Central memory CD8-positive, alpha-beta T cell (primary cell): ENCODE data around the gene NEU2.
"Not testable (repeated sequence)": the region's sequence is repeated elsewhere in the genome, so short reads cannot be mapped to it uniquely, and the experiment has no call there.

Source experiments
- ATAC-seq: fragments of 150-1000 bp; cut with Tn5 transposase; replicated peaks from 2 replicates; pipeline ENCODE4 v1.10.0; 2022; ENCODE audit warnings: mild to moderate bottlenecking, moderate FRiP score, moderate number of reproducible peaks; ENCODE audit not compliant: poor library complexity, severe bottlenecking; ENCODE audit errors: extremely low read depth
- DNase-seq, 2 donors: peaks; one replicate each; pipeline ENCODE4 v3.0.0; 2021; ENCODE audit warnings: low spot score in 2 of 2
- H3K27ac Mint-ChIP-seq: one replicate; pipeline ENCODE4 v1.8.0; 2022; ENCODE audit warnings: low read depth, mild to moderate bottlenecking, moderate library complexity, mixed read lengths
- H3K27me3 Mint-ChIP-seq: one replicate; pipeline ENCODE4 v1.8.0; 2022; ENCODE audit warnings: mixed read lengths
- H3K36me3 Mint-ChIP-seq: one replicate; pipeline ENCODE4 v1.8.0; 2022; ENCODE audit warnings: mild to moderate bottlenecking, moderate library complexity, mixed read lengths; ENCODE audit not compliant: insufficient read depth
- H3K4me1 Mint-ChIP-seq: one replicate; pipeline ENCODE4 v1.8.0; 2022; ENCODE audit warnings: mixed read lengths
- H3K4me3 Mint-ChIP-seq: one replicate; pipeline ENCODE4 v1.8.0; 2022; ENCODE audit warnings: mild to moderate bottlenecking, moderate library complexity, mixed read lengths
- H3K9me3 Mint-ChIP-seq: one replicate; pipeline ENCODE4 v1.8.0; 2022; ENCODE audit warnings: mixed read lengths

The NEU2 gene

GRCh38 chr2:233059547-233059796 is 27.0 kb downstream of the NEU2 start:
- Mint-ChIP-seq H3K27me3 (no peaks in the 10 kb centered on the region), H3K9me3 (no peaks in the 10 kb centered on the region), H3K27ac (no peak overlapping the region), H3K4me1 (peaks cover 43% of the 10 kb centered on the region), H3K36me3 (peaks cover 32% of the 10 kb centered on the region), H3K4me3 (peak overlapping the region; percentile 98)
- DNase-seq, result no peak
- ATAC-seq, result no peak

- Mint-ChIP-seq H3K36me3 (peaks cover 31% of the 10 kb centered on the region), H3K4me3 (peak within 1 kb of the TSS; percentile 98), H3K4me1 (peaks cover 46% of the 10 kb centered on the region), H3K27ac (peak within 1 kb of the TSS; percentile 95), H3K27me3 (no peaks in the 10 kb centered on the region), H3K9me3 (no peaks in the 10 kb centered on the region)
- peak; percentile 50 to 70 for DNase-seq
- peak; percentile 81 for ATAC-seq
Measured at GRCh38 chr2:233059797-233060500, 27.5 kb downstream of the NEU2 start, which contains the start of gene INPP5D. INPP5D (plus strand) TSS chr2:233060342; CDS start chr2:233060479, 137 bp downstream.

GRCh38 chr2:233060501-233060979 is 28.1 kb downstream of the NEU2 start:
- Mint-ChIP-seq H3K36me3 (peaks cover 36% of the 10 kb centered on the region), H3K27me3 (no peaks in the 10 kb centered on the region), H3K9me3 (no peaks in the 10 kb centered on the region), H3K27ac (peak overlapping the region; percentile 95), H3K4me3 (peak overlapping the region; percentile 98), H3K4me1 (peaks cover 47% of the 10 kb centered on the region)
- DNase-seq, result no peak
- peak; percentile 15 for ATAC-seq

- Mint-ChIP-seq H3K27ac (peak overlapping the region; percentile 95), H3K27me3 (no peaks in the 10 kb centered on the region), H3K36me3 (peaks cover 40% of the 10 kb centered on the region), H3K4me1 (peaks cover 49% of the 10 kb centered on the region), H3K4me3 (peak overlapping the region; percentile 98), H3K9me3 (no peaks in the 10 kb centered on the region)
- DNase-seq (no peak), ATAC-seq (no peak)
Measured at GRCh38 chr2:233060980-233061590, 28.6 kb downstream of the NEU2 start.

- Mint-ChIP-seq H3K27me3 (no peaks in the 10 kb centered on the region), H3K36me3 (peaks cover 47% of the 10 kb centered on the region), H3K9me3 (no peaks in the 10 kb centered on the region), H3K27ac (peak overlapping the region; percentile 95), H3K4me1 (peaks cover 57% of the 10 kb centered on the region), H3K4me3 (peak overlapping the region; percentile 98)
- DNase-seq (no peak), ATAC-seq (no peak)
Measured at GRCh38 chr2:233061591-233062450, 29.3 kb downstream of the NEU2 start.

- H3K36me3 Mint-ChIP-seq, result peaks cover 53% of the 10 kb centered on the region
- no peak for ATAC-seq
- H3K9me3 Mint-ChIP-seq, result no peaks in the 10 kb centered on the region
- peaks cover 63% of the 10 kb centered on the region for H3K4me1 Mint-ChIP-seq
- DNase-seq, result no peak
- H3K27ac Mint-ChIP-seq, result peak overlapping the region; percentile 95
- H3K4me3 Mint-ChIP-seq, result peak overlapping the region; percentile 98
- H3K27me3 Mint-ChIP-seq, result no peaks in the 10 kb centered on the region
Measured at GRCh38 chr2:233062451-233062850, 30.0 kb downstream of the NEU2 start.

- Mint-ChIP-seq H3K4me3 (peak overlapping the region; percentile 98), H3K27ac (peak overlapping the region; percentile 95), H3K27me3 (no peaks in the 10 kb centered on the region), H3K9me3 (no peaks in the 10 kb centered on the region), H3K4me1 (peaks cover 67% of the 10 kb centered on the region), H3K36me3 (peaks cover 56% of the 10 kb centered on the region)
- no peak for DNase-seq
- ATAC-seq, result no peak
Measured at GRCh38 chr2:233062946-233063268, 30.4 kb downstream of the NEU2 start.

- Mint-ChIP-seq H3K4me3 (peak overlapping the region; percentile 98), H3K9me3 (no peaks in the 10 kb centered on the region), H3K36me3 (peaks cover 58% of the 10 kb centered on the region), H3K27ac (peak overlapping the region; percentile 95), H3K4me1 (peaks cover 66% of the 10 kb centered on the region), H3K27me3 (no peaks in the 10 kb centered on the region)
- ATAC-seq (no peak), DNase-seq (no peak)
Measured at GRCh38 chr2:233063269-233063975, 30.9 kb downstream of the NEU2 start.

- peaks cover 66% of the 10 kb centered on the region for H3K4me1 Mint-ChIP-seq
Measured at GRCh38 chr2:233063976-233064411, 31.5 kb downstream of the NEU2 start.

GRCh38 chr2:233064530-233065199 is 32.2 kb downstream of the NEU2 start:
- DNase-seq (no peak), ATAC-seq (no peak)
- no peaks in the 10 kb centered on the region for H3K9me3 Mint-ChIP-seq
- no peaks in the 10 kb centered on the region for H3K27me3 Mint-ChIP-seq
- peak overlapping the region; percentile 32 for H3K27ac Mint-ChIP-seq
- H3K4me3 Mint-ChIP-seq, result peak overlapping the region; percentile 98
- H3K36me3 Mint-ChIP-seq, result peaks cover 57% of the 10 kb centered on the region
- H3K4me1 Mint-ChIP-seq, result peaks cover 68% of the 10 kb centered on the region

More at GRCh38 chr2:233063976-233064411, 31.5 kb downstream of the NEU2 start:
- Mint-ChIP-seq H3K27ac (peak overlapping the region; percentile 55), H3K9me3 (no peaks in the 10 kb centered on the region), H3K4me3 (peak overlapping the region; percentile 98), H3K36me3 (peaks cover 56% of the 10 kb centered on the region), H3K27me3 (no peaks in the 10 kb centered on the region)
- ATAC-seq (no peak), DNase-seq (no peak)

- not testable (repeated sequence) for H3K27me3 Mint-ChIP-seq, DNase-seq, ATAC-seq, H3K9me3 Mint-ChIP-seq
- H3K4me1 Mint-ChIP-seq, result peaks cover 69% of the 10 kb centered on the region
- peak overlapping the region; percentile 98 for H3K4me3 Mint-ChIP-seq
- peaks cover 53% of the 10 kb centered on the region for H3K36me3 Mint-ChIP-seq
- H3K27ac Mint-ChIP-seq, result peak overlapping the region; percentile 80
Measured at GRCh38 chr2:233065200-233065589, 32.7 kb downstream of the NEU2 start.
